Activated CD8-positive, alpha-beta memory T cell treated with anti-CD3 and anti-CD28 coated beads, Interleukin-2, amount 50 U/mL, for 48 hours (primary cell): ENCODE data around the gene DIS3L2.
"Not testable (repeated sequence)": the region's sequence is repeated elsewhere in the genome, so short reads cannot be mapped to it uniquely, and the experiment has no call there.

Experiments
- DNase-seq: peaks from one replicate; pipeline ENCODE4 v3.0.0-alpha.2; 2020

DIS3L2 gene

GRCh38 chr2:232325324-232326273, 364.1 kb downstream of the DIS3L2 start:
- DNase-seq, result peak; percentile 81

- not testable (repeated sequence) for DNase-seq
Observed at GRCh38 chr2:232326274-232327104, 365.0 kb downstream of the DIS3L2 start.

GRCh38 chr2:232327105-232328031, 365.9 kb downstream of the DIS3L2 start:
- peak; percentile 98 for DNase-seq

GRCh38 chr2:232328032-232328422, 366.5 kb downstream of the DIS3L2 start:
- DNase-seq, result no peak

- no peak for DNase-seq
Observed at GRCh38 chr2:232328516-232329460, 367.3 kb downstream of the DIS3L2 start.

- DNase-seq, result no peak
Observed at GRCh38 chr2:232329716-232330067, 368.2 kb downstream of the DIS3L2 start.

GRCh38 chr2:232330068-232330999, 368.8 kb downstream of the DIS3L2 start:
- DNase-seq, result no peak

- DNase-seq, result not testable (repeated sequence)
Observed at GRCh38 chr2:232331061-232331460, 369.5 kb downstream of the DIS3L2 start.

GRCh38 chr2:232331641-232332040, 370.1 kb downstream of the DIS3L2 start:
- not testable (repeated sequence) for DNase-seq

- not testable (repeated sequence) for DNase-seq
Observed at GRCh38 chr2:232332244-232332939, 370.9 kb downstream of the DIS3L2 start.

- no peak for DNase-seq
Observed at GRCh38 chr2:232332940-232333259, 371.4 kb downstream of the DIS3L2 start.

- DNase-seq, result no peak
Observed at GRCh38 chr2:232333361-232334135, 372.0 kb downstream of the DIS3L2 start.

- DNase-seq, result not testable (repeated sequence)
Observed at GRCh38 chr2:232334136-232334884, 372.8 kb downstream of the DIS3L2 start.

GRCh38 chr2:232334885-232335205, 373.3 kb downstream of the DIS3L2 start:
- DNase-seq, result not testable (repeated sequence)

GRCh38 chr2:232335206-232335858, 373.8 kb downstream of the DIS3L2 start:
- DNase-seq, result peak; percentile 59

GRCh38 chr2:232335859-232336215, 374.3 kb downstream of the DIS3L2 start:
- DNase-seq, result peak; percentile 37

GRCh38 chr2:232336241-232336736, 374.8 kb downstream of the DIS3L2 start:
- DNase-seq, result peak; percentile 43
